ENCODE results near the gene COL1A2. TPM values are rescaled to one million over a fixed set of nuclear protein-coding genes. Genes with fewer than 3 reads are reported as not detected.

The COL1A2 gene
- total and polyA plus RNA-seq, 2 of the 13 experiments (the other 11 are each of a cell fraction or from before 2014, with no cell fraction given): not detected

DNA sequence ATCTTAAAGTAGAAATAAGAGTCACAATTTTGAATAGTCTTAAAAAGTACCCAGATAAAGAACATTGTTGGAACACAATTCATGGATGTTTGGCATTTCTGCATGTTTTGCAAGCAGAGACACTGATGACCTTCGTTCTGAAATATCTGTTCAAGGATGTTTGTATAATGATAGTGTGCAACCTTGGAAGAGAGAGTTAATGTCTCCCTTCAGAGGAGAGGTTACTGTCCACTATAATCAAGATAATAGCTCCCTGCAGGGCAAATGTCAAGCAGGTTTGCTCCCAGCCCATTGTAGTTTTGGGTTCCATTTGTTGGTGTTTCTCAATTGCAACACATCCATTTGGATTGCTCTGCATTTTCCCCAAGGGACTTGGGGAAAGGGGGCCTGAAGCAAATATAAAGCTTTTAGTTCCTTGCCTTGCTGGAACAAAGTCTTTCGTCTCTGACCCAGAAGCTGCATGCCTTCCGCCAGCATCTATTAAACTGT lies 45.2 kb downstream of the COL1A2 start (continued):
- TF ChIP-seq, protein P1, sequence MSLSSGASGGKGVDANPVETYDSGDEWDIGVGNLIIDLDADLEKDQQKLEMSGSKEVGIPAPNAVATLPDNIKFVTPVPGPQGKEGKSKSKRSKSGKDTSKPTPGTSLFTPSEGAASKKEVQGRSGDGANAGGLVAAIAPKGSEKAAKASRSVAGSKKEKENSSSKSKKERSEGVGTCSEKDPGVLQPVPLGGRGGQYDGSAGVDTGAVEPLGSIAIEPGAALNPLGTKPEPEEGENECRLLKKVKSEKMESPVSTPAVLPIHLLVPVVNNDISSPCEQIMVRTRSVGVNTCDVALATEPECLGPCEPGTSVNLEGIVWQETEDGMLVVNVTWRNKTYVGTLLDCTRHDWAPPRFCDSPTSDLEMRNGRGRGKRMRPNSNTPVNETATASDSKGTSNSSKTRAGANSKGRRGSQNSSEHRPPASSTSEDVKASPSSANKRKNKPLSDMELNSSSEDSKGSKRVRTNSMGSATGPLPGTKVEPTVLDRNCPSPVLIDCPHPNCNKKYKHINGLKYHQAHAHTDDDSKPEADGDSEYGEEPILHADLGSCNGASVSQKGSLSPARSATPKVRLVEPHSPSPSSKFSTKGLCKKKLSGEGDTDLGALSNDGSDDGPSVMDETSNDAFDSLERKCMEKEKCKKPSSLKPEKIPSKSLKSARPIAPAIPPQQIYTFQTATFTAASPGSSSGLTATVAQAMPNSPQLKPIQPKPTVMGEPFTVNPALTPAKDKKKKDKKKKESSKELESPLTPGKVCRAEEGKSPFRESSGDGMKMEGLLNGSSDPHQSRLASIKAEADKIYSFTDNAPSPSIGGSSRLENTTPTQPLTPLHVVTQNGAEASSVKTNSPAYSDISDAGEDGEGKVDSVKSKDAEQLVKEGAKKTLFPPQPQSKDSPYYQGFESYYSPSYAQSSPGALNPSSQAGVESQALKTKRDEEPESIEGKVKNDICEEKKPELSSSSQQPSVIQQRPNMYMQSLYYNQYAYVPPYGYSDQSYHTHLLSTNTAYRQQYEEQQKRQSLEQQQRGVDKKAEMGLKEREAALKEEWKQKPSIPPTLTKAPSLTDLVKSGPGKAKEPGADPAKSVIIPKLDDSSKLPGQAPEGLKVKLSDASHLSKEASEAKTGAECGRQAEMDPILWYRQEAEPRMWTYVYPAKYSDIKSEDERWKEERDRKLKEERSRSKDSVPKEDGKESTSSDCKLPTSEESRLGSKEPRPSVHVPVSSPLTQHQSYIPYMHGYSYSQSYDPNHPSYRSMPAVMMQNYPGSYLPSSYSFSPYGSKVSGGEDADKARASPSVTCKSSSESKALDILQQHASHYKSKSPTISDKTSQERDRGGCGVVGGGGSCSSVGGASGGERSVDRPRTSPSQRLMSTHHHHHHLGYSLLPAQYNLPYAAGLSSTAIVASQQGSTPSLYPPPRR (CRISPR knock-in tag; IDR thresholded peaks at IDR 0.05; ENCODE audit: borderline replicate concordance): 0 out of 2 replicates have a peak, but pooled peaks have one; percentile 42
- no peak for TF ChIP-seq ZNF720 (CRISPR knock-in tag; IDR thresholded peaks at IDR 0.05)
- no peak for TF ChIP-seq SMYD3 (CRISPR knock-in tag; IDR thresholded peaks at IDR 0.05)
- TF ChIP-seq, protein P2, sequence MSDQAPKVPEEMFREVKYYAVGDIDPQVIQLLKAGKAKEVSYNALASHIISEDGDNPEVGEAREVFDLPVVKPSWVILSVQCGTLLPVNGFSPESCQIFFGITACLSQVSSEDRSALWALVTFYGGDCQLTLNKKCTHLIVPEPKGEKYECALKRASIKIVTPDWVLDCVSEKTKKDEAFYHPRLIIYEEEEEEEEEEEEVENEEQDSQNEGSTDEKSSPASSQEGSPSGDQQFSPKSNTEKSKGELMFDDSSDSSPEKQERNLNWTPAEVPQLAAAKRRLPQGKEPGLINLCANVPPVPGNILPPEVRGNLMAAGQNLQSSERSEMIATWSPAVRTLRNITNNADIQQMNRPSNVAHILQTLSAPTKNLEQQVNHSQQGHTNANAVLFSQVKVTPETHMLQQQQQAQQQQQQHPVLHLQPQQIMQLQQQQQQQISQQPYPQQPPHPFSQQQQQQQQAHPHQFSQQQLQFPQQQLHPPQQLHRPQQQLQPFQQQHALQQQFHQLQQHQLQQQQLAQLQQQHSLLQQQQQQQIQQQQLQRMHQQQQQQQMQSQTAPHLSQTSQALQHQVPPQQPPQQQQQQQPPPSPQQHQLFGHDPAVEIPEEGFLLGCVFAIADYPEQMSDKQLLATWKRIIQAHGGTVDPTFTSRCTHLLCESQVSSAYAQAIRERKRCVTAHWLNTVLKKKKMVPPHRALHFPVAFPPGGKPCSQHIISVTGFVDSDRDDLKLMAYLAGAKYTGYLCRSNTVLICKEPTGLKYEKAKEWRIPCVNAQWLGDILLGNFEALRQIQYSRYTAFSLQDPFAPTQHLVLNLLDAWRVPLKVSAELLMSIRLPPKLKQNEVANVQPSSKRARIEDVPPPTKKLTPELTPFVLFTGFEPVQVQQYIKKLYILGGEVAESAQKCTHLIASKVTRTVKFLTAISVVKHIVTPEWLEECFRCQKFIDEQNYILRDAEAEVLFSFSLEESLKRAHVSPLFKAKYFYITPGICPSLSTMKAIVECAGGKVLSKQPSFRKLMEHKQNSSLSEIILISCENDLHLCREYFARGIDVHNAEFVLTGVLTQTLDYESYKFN (CRISPR knock-in tag; conservative IDR thresholded peaks at IDR 0.05): peak; percentile 65
- no peak for TF ChIP-seq REL (CRISPR knock-in tag; conservative IDR thresholded peaks at IDR 0.05)
- no peak for TF ChIP-seq ZNF24 (IDR thresholded peaks at IDR 0.05)
- TF ChIP-seq, protein P3, sequence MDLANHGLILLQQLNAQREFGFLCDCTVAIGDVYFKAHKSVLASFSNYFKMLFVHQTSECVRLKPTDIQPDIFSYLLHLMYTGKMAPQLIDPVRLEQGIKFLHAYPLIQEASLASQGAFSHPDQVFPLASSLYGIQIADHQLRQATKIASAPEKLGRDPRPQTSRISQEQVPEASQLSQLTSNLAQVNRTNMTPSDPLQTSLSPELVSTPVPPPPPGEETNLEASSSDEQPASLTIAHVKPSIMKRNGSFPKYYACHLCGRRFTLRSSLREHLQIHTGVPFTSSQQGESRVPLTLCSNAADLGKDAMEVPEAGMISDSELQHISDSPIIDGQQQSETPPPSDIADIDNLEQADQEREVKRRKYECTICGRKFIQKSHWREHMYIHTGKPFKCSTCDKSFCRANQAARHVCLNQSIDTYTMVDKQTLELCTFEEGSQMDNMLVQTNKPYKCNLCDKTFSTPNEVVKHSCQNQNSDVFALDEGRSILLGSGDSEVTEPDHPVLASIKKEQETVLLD (CRISPR knock-in tag; IDR thresholded peaks at IDR 0.05; ENCODE audit: low read depth): no peak
- TF ChIP-seq EHMT2 (IDR thresholded peaks at IDR 0.05; ENCODE audit: borderline replicate concordance, low read depth, low read length): peak; percentile 56; the same call in 1 of the 2 replicates
- TF ChIP-seq ZNF260 (CRISPR knock-in tag; IDR thresholded peaks at IDR 0.05; ENCODE audit: borderline replicate concordance, low read depth): no peak
- TF ChIP-seq, protein P4, sequence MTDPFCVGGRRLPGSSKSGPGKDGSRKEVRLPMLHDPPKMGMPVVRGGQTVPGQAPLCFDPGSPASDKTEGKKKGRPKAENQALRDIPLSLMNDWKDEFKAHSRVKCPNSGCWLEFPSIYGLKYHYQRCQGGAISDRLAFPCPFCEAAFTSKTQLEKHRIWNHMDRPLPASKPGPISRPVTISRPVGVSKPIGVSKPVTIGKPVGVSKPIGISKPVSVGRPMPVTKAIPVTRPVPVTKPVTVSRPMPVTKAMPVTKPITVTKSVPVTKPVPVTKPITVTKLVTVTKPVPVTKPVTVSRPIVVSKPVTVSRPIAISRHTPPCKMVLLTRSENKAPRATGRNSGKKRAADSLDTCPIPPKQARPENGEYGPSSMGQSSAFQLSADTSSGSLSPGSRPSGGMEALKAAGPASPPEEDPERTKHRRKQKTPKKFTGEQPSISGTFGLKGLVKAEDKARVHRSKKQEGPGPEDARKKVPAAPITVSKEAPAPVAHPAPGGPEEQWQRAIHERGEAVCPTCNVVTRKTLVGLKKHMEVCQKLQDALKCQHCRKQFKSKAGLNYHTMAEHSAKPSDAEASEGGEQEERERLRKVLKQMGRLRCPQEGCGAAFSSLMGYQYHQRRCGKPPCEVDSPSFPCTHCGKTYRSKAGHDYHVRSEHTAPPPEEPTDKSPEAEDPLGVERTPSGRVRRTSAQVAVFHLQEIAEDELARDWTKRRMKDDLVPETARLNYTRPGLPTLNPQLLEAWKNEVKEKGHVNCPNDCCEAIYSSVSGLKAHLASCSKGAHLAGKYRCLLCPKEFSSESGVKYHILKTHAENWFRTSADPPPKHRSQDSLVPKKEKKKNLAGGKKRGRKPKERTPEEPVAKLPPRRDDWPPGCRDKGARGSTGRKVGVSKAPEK (CRISPR knock-in tag; IDR thresholded peaks at IDR 0.05; ENCODE audit: borderline replicate concordance): no peak
- TF ChIP-seq ZNF709 (CRISPR knock-in tag; IDR thresholded peaks at IDR 0.05): peak; percentile 61; the same call in 1 of the 2 replicates
- 0 out of 2 replicates have a peak, but pooled peaks have one; percentile 13 for TF ChIP-seq ZMYM4 (CRISPR knock-in tag; IDR thresholded peaks at IDR 0.05)
- no peak for TF ChIP-seq FOXA1 (IDR thresholded peaks at IDR 0.05)
- peak; percentile 59 for TF ChIP-seq FOXA1 (CRISPR knock-in tag; IDR thresholded peaks at IDR 0.05)
- peak; percentile 79; the same call in 1 of the 2 replicates for TF ChIP-seq GATA4 (IDR thresholded peaks at IDR 0.05; ENCODE audit: borderline replicate concordance, low read depth)
- peak; percentile 77 for TF ChIP-seq NR2F2 (IDR thresholded peaks at IDR 0.05; ENCODE audit: borderline replicate concordance, low read depth)
- no peak for TF ChIP-seq FOXP1 (IDR thresholded peaks at IDR 0.05)
- 0 out of 2 replicates have a peak, but pooled peaks have one; percentile 16 for TF ChIP-seq FOXP1 (CRISPR knock-in tag; IDR thresholded peaks at IDR 0.05)
